ENCODE data around the gene FBXL2.

GRCh38 chr3:33428734-33429133 lies 151.5 kb downstream of the FBXL2 start:
- TF ChIP-seq CTCF (IDR thresholded peaks at IDR 0.05) (no peak), POLR2A (IDR thresholded peaks at IDR 0.05) (no peak)
